ENCODE measurements around the gene PLEKHM3.

- TF ChIP-seq POLR2A (IDR thresholded peaks at IDR 0.05; ENCODE audit: low read depth, low read length) = no peak
- TF ChIP-seq, protein P1, sequence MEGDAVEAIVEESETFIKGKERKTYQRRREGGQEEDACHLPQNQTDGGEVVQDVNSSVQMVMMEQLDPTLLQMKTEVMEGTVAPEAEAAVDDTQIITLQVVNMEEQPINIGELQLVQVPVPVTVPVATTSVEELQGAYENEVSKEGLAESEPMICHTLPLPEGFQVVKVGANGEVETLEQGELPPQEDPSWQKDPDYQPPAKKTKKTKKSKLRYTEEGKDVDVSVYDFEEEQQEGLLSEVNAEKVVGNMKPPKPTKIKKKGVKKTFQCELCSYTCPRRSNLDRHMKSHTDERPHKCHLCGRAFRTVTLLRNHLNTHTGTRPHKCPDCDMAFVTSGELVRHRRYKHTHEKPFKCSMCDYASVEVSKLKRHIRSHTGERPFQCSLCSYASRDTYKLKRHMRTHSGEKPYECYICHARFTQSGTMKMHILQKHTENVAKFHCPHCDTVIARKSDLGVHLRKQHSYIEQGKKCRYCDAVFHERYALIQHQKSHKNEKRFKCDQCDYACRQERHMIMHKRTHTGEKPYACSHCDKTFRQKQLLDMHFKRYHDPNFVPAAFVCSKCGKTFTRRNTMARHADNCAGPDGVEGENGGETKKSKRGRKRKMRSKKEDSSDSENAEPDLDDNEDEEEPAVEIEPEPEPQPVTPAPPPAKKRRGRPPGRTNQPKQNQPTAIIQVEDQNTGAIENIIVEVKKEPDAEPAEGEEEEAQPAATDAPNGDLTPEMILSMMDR (IDR thresholded peaks at IDR 0.05; ENCODE audit: extremely low read depth in 1 of 2, insufficient read depth in 1 of 2, low read depth in 1 of 2, low read length in 2 of 2) = no peak
- no peak for TF ChIP-seq POLR2AphosphoS5 (IDR thresholded peaks at IDR 0.05; ENCODE audit: insufficient read depth, low read depth, low read length)
- TF ChIP-seq EZH2 (IDR thresholded peaks at IDR 0.05; ENCODE audit: borderline replicate concordance, low read depth, low read length, severe bottlenecking) = no peak
- no peak for TF ChIP-seq JUN (IDR thresholded peaks at IDR 0.05; ENCODE audit: borderline replicate concordance, insufficient read depth, insufficient read length, low read depth)
- TF ChIP-seq GATA2 (IDR thresholded peaks at IDR 0.05; ENCODE audit: insufficient read depth, insufficient read length, low read depth, low read length) = no peak
- TF ChIP-seq MYC (IDR thresholded peaks at IDR 0.05; ENCODE audit: low read depth, low read length) = no peak
Measured at GRCh38 chr2:207969249-207969648, 56.1 kb downstream of the PLEKHM3 start.
